ENCODE results near the gene VWA3B. TPM values are rescaled to one million over a fixed set of nuclear protein-coding genes. Genes with fewer than 3 reads are reported as not detected.
"Not testable (repeated sequence)": the region's sequence is repeated elsewhere in the genome, so short reads cannot be mapped to it uniquely, and the experiment has no call there.

Gene VWA3B
- total RNA-seq, 1 experiment from 2014 or later, result not detected

DNA sequence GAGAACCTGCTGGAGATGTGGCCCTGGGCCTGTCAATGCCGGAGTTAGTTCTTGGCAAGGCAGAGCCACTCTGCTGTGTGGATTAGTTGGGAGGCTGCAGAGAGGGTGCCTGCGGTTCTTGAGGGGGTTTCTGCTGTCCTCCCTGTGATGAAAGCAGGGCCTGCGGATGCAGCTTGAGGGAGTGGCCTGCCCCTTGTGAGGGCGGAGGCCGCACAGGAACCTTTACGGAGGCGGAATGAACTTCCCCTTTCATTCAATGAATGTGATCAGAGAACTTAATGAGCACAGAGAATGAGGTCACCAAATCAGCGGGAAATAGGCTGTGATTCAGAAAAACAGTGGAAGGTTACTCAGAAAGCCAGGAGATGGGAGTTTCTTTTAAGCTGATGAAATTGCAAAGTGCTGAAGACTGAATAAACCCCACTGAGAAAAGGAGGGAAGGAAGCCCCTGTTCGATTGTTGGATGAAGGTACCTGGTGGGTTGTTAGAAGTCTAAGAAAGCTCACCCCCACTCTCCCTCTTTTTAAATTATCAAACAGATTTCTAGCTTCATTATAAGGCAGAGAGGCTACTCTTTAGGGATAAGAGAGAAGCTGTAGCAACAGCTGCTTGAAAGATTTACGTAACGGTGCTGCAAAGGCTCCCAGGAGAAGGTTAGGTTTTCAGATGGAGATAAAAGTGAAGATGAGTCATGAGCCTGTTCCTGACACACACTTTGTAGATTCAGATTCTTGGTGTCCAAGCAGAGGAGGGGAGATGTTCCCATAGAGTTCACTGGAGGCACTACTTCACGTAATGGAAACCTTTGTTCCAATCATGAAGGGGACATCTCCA, 47.4 kb downstream of the VWA3B start:
- no peak for DNase-seq (ENCODE audit: low read depth)

DNA sequence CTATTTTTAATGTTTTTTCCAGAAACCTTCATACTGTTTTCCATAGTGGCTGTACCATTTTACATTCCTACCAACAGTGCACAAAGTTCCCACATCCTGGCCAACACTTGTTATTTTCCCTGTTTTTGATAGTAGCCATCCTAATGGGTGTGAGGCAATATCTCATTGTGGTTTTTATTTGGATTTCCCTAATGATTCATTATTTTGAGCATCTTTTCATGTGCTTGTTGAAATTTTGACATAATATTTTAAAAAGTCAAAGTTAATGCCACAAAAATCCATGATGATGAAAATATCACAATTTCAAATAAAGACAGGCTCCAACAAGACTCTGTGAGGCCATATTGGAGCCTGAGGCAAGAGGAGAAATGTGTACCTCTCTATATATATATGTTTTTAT, 50.2 kb downstream of the VWA3B start:
- DNase-seq (ENCODE audit: low read depth), result no peak

DNA sequence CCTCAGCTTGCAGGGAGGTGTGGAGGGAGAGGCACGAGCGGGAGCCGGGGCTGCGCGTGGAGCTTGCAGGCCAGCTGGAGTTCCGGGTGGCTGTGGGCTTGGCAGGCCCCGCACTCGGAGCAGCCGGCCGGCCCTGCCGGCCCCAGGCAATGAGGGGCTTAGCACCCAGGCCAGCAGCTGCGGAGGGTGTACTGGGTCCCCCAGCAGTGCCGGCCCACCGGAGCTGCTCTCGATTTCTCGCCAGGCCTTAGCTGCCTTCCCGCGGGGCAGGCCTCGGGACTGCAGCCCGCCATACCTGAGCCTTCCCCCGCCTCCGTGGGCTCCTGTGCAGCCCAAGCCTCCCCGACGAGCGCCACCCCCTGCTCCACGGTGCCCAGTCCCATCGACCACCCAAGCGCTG, 52.0 kb downstream of the VWA3B start:
- not testable (repeated sequence) for DNase-seq (ENCODE audit: low read depth)

DNA sequence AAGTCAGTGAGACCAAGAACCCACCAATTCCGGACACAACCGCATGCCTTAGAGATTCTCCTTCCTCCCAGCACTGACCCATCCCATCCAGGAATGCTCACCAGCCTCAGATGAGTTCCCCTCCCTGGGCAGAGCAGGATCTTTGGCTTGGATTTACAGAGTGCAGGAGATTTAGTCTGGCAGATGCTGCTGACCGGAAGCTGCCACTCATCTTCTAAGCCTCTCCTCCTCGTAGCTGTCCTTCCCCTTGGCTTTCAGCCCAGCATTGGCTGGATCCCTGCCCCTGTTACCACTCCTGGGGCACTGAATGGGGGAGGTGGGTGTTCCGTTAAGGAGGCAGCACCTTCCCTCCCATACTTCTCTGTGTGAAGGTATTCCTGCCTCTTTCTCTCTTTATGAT, 53.2 kb downstream of the VWA3B start:
- DNase-seq (ENCODE audit: low read depth), result peak; percentile 68

DNA sequence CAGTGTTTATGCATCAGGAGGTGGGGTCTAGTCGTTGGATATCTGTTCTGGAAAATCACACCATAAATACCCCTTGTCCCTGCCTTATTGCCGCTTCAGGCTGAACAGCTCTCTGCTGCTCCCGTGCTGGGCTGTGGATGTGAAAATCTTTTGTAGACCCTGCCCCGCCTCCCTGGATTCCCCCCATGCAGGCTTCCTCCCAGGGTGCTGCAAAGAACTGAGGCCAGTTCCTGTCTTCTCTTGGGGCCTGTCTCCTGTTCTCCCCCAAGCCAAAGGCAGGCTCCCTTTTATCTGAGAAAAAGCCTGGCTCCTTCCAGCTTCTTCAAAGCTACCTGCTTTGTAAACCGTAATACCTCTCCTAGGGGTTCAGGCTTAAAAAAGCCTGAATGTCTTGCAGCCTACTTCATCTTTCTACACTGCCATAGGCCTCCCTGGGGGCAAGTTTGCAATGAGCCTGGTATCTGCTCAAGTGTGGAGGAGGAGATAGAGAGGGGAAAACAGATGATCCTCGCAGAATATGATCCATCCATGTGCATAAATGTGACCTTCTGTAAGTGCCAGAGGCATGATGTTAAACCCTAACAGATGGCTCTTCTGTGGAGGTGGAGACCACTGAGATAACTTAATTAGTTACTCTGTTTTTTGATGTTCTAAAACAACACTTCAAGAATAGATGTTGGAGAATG, 55.3 kb downstream of the VWA3B start:
- DNase-seq (ENCODE audit: low read depth), result no peak

DNA sequence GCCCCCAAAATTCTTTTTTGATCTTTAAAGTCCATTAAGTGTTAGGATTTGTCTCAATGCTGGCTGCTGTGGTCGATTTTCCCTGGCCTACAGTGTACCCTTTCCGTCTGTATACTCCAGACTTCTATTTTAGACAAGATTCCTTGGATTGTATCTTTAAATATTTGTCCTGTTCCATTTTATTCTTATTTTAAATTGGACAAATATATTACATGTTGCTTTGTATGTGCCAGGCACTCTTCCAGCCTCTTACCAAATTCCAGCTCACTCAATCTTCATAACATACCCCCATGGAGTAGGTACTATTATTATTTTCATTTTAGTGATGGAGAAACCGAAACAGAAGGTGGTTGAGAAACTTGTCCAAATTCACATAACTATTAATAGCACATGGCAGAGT, 58.1 kb downstream of the VWA3B start:
- no peak for DNase-seq (ENCODE audit: low read depth)

DNA sequence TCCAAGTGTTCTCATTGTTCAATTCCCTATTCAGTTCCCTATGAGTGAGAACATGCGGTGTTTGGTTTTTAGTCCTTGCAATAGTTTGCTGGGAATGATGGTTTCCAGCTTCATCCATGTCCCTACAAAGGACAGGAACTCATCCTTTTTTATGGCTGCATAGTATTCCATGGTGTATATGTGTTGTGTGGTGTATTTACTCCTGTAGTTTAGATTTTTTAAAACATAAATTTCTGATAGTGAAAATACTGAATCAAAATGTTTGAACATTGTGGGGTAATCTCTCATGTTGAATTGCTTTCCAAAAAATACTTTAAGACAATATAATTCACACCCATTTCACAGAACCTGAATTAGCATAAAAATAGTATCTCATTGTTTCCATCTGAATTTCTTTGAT, 60.9 kb downstream of the VWA3B start:
- DNase-seq (ENCODE audit: low read depth), result not testable (repeated sequence)

DNA sequence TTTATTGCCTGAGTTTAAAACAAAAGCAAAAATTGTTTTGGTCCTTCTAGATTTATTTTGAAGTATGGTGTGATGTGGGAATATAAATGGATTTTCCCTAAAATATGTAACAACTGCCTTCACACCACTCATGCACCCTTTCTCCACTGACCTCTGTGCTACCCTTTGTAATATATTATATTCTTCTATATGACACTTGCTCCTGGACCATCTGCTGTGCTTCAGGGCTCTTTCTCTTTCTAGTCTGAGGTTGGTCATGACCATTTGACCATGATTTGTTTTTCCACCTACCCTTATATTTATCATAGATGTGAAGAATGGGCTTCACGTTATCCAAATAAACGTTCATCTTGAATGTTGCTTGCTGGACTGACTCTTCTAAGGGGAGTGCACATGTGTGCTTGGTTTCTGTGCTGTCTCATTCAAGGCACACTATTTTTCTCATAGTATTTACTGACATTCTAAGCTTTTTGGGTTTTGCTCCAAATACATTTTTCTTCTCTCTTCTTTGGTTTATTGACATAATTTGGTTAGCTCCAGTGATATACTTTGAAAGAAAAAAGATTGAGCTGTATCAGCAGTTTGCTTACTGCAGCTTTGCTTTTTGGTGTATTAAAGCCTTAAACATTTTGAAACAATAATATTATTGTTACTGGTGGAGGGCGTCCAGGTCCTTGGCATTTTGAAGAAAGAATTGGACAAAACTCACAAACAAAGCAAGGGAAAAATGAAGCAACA, 61.8 kb downstream of the VWA3B start:
- DNase-seq (ENCODE audit: low read depth), result no peak

DNA sequence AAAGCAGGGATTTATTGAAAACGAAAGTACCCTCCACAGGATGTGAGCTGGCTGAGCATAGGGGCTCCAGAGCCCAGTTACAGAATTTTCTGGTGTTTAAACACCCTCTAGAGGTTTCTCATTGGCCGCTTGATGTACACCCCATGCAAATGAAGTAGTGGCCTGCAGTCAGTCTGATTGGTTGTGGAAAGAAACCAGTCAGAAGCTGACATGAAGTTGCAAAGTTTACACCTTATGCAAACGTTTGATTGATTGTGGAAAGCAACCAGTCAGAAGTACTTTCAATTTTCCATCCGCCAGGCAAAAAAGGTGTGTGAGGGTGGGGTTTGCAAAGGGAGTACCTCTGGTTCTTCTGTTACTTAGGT, 62.3 kb downstream of the VWA3B start:
- DNase-seq (ENCODE audit: low read depth), result peak; percentile 94

DNA sequence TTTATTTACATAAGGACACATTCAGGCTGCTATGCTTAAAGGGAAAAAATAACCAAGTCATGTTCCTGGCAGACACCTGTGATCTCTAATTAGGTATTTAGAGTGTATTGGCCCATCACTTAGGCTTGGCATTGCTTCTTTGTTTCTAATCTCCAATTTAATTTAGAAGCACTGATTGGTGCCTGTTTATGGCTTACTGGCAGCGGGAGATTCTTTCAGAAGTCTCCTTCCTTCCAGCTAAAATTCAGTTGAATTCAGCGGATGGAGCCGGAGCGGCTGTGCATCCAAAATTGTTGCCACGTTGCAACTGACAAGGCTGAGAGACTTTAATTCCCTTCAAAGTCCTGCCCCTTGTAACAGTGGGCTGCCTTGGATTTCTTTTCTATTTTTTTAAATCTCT, 66.5 kb downstream of the VWA3B start:
- no peak for DNase-seq (ENCODE audit: low read depth)

DNA sequence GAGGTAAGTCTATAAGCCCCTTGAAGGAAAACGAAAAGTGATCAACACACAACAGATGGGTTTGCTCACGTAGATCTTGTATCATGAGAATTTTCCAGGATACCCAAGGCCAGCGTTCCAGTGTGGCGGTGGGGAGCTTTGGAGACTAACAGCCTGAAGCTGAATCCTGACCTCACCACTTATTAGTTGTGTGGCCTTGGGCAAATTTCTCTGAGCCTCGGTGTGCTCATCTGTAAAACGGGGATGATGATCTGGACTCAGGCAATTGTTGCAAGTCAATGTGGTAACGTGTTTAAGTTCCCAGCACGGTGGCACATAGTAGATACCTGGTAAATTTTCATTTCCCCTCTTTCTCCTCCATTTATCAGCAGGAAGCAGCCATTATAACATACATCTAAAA, 68.3 kb downstream of the VWA3B start:
- no peak for DNase-seq (ENCODE audit: low read depth)

DNA sequence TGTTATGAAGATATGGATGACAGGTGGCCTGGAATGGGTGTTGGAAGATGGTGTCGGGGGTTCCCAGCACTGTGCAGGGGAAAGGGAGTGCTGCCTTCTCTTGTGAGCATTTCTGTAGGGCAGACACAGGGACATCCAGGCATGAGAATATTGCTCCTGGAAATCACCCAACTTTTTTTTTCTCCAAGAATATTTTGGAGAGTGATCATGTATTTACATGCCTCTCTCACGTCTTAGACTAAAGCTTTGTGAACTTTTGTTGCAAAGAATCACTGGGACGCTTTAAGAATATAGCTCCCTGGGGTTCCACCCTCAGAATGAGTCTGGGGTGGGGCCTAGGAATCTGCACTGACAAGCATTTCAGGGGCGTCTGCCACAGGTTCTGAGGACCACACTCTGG, 68.7 kb downstream of the VWA3B start:
- DNase-seq (ENCODE audit: low read depth), result no peak

DNA sequence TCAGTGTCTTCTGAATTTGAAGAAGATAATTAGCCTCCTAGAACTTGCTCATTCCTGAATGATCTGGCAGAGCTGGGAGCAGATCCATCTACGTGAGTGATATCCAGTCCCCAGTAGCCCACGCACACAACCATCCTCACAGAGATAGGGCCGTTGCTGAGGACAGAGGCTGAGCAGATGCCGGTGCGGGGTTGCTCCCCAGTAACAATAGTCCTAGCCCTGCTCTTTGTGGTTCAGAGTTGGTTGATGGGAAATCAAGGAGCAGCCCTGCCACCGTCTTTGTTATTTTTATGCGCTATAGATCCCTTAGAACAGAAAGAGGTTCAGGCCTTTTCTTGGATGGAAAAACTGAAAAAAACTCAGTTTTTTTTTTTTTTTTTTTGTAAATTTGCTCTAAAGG, 69.3 kb downstream of the VWA3B start:
- no peak for DNase-seq (ENCODE audit: low read depth)

DNA sequence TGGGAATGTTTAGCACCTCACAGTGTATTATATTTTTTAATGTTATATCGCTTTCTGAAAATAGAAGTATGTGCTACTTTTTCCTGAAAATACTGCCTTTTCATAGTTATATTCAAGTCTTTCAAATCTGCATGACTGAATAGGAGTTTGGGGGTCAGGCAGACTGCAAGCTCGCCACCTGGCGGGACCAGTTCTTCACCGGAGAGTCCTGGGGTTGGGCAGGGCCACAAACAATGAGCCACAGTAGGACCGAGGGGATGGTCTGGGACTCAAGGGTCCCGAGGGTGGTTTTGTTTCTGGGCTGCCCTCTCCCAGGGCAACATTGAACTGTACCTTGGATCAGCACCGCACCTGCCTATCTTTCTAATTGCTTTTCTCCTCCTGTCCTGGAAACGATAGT, 70.6 kb downstream of the VWA3B start:
- DNase-seq (ENCODE audit: low read depth), result peak; percentile 9

DNA sequence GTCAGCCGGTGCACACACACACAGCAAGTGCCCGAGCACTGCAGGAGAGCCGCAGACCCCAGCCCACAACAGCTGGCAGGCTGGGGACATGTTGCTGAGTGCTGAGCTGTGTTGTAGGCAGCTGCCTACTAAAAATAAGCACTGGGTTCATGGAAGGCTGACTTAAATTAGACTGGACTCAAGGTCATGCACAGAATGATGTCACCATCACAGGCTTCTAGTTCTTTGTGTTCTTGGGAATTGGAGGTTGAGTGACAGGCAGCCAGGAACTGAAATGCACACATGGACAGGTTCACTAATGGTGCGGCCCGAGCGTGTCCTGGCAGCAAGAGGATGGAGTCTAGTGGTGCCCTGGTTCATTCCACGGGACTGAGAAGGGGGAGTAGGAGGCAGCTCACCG, 71.3 kb downstream of the VWA3B start:
- no peak for DNase-seq (ENCODE audit: low read depth)

DNA sequence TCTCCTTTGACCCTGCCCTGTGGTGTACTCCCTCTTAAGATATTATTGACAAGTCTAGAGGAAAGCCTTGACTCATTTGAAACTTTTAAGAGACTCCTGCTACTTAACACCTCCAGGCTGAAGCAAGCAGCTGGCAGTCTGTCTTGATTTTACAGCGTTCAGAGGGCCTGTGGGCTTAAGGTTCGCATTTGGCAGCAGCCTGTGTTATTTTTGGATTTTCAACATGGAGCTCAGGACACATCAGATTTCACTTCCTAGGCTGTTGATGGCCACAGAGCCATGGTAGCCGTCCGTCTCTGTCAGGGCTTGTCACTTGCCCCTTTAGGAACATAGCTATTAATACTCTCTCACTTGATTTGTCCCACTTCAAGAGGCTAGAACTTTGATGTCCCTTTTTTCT, 73.6 kb downstream of the VWA3B start:
- no peak for DNase-seq (ENCODE audit: low read depth)

DNA sequence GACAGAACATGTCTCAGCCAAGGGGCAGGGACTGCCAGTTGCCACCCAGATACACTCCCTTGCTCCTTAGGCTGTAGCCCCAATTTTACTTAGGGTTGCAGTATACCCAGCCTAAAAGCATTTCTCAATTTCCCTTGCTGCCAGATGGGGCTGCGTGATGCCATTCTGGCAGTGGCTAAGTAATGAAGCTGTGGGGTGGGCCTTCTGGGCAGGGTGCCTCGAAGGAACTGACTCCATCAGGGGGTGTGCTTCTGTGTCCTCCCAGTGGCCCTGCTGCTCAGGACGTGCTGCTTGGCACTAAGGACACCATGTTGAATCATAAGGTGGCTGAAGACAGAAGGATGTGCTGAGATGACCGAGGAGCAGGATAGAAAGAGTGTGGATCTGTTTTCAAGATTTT, 74.2 kb downstream of the VWA3B start:
- no peak for DNase-seq (ENCODE audit: low read depth)

DNA sequence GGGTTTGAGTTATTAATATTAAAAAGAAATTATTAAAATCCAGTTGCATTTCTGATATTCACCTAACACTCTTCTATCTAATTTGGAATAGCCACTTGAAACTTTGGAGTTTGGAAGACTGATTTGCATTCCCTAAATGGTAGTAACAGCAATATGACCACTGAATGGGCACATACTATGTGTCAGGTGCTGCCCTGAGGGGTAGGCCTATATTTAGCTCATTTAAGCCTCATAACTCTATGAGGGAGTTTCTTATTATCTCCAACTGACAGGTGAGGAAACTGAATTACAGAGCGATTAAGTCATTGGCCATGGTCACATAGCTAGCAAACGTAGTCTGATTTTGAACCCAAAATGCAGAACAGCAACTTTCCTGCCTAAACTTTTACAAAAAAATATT, 77.3 kb downstream of the VWA3B start:
- DNase-seq (ENCODE audit: low read depth), result no peak

DNA sequence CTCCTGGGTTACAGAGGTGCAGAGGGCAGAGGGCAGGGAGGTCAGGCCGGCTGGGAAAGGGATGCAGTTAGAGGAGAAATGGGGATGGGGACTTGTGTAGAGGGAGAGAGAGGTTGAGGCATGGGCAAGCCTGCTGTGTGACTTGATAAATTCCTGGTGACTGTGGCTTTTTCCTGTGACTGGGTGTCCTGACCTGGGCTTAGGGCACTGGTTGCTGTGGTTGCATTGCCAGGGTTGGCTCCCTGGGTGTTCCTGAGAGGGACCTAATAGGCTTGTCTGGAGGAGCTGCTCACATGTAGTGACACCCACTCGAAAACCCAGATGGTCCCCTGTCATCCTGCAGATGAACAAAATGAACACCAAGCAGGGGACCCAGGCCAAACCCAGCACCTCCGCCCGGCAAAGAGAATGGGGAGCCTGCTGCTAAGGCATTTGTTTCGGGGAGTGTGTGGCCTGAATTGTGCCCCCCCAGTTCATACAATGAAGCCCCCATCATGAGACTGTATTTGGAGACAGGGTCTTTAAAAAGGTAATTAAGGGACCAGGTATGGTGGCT, 78.6 kb downstream of the VWA3B start:
- DNase-seq (ENCODE audit: low read depth), result no peak

DNA sequence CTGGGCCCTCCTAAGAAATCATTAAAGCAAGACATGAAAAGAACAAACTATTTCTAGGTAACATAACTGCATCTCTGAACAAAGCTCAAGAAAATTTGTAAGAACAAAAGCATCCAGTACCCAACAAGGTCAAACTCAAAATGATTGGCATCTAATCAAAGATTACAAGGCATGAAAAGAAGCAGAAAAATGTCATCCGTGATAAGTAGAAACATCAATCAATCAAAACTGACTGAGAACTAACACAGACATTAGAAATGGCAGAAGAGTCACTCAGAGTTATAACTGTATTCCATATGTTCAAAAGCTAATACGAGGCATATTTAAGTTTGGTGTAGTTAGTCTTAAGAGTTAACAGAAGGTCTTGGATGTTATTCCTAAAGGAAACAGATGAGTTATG, 80.9 kb downstream of the VWA3B start:
- no peak for DNase-seq (ENCODE audit: low read depth)

DNA sequence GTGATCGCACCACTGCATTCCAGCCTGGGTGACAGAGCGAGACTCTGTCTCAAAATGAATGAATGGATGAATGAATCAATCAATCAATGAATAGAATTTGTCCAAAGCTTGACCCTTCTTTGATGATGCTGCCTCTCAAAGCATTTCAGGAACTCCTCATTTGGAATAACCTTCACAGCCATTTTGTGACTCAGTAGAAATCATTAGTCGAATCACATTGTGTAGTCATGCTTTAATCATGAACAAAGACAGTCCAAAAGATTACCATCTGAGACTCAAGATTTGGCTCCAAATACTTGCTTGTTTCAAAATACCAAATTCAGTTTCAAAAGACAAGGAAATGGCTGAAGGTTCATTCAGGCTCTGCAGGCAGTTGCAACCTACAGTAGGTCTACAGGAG, 83.1 kb downstream of the VWA3B start:
- DNase-seq (ENCODE audit: low read depth), result no peak

DNA sequence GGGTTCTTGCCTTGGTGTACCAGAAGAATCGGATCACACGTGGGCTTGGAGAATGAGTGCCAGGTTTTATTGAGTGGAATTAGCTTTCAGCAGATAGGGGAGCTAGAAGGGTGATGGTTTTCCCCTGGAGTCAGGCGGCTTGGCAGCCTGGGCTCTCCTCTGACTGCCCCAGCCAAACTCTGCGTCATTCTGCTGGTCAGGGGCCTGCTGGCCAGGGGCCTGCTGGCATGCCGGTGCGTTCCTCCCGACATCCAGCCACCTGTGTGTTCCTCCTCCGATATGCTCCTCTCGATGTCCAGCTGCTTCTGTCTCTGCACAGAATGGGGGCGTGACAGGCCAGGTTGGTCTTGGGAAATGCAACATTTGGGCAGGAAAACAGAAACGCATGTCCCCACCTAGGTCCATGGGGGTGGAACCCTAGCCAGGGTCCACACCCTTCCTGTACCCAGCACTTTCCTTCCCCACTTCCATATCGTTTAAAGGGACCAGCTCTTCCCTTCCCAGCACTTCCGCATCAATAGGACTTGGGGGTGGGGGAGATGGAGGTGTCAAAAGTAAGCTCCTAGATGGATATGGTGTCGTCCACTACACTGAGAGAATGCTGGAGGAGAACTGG, 85.3 kb downstream of the VWA3B start:
- DNase-seq (ENCODE audit: low read depth), result no peak
